HepG2 (cell line): ENCODE data around the gene P2RX5.

Experiments used
- POLR2AphosphoS5 ChIP-seq: IDR thresholded peaks from 2 replicates; pipeline ENCODE4 v1.6.1; 2012; ENCODE audit warnings: low read depth, low read length
- UBTF ChIP-seq: sonication (generic); formaldehyde crosslinking; IDR thresholded peaks from 2 replicates; pipeline ENCODE4 v1.4.0; 2020; ENCODE audit warnings: mild to moderate bottlenecking, missing genetic modification reagents
- ZFX ChIP-seq: sonication (generic); formaldehyde crosslinking; IDR thresholded peaks from 2 replicates; pipeline ENCODE4 v1.4.0; 2020; ENCODE audit warnings: mild to moderate bottlenecking, low read depth, missing genetic modification reagents, moderate library complexity
- ZNF24 ChIP-seq: fragments of 450-650 bp; IDR thresholded peaks from 2 replicates; pipeline ENCODE4 v1.6.1; 2017; ENCODE audit warnings: antibody characterized with exemption, mild to moderate bottlenecking
- ZNF850 ChIP-seq: sonication (generic); formaldehyde crosslinking; conservative IDR thresholded peaks from 2 replicates; pipeline ENCODE4 v1.9.0; 2021; ENCODE audit warnings: mild to moderate bottlenecking, missing genetic modification reagents

DNA sequence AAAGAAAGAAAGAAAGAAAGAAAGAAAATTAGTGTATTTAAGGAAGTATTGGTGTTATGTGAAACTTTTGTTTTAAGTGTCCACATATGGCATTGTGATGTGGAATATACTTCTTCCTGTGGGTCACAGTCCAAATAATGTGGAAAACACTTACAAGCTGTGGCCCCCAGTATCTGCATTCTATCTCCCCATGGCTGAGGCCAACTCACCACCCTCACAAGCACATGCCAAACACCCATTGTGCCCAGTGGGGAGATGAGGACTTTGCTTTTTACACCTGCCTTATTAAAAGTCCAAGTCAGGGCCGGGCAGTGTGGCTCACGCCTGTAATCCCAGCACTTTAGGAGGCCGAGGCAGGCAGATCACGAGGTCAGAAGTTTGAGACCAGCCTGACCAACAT lies 4.0 kb upstream of the P2RX5 start:
- TF ChIP-seq ZNF24 (no peak), ZFX (CRISPR knock-in tag) (no peak), ZNF850 (CRISPR knock-in tag) (no peak), UBTF (CRISPR knock-in tag) (no peak), POLR2AphosphoS5 (no peak)
